Progenitor cell of endocrine pancreas (in vitro differentiated cells): ENCODE measurements around the gene BAZ1B. TPM values are rescaled to one million over a fixed set of nuclear protein-coding genes. Genes with fewer than 3 reads are reported as not detected.
A peak's percentile ranks its signal among the peaks of the same experiment; 100 is the strongest.
"Not testable (repeated sequence)": the region's sequence is repeated elsewhere in the genome, so short reads cannot be mapped to it uniquely, and the experiment has no call there.

Source experiments
- DNase-seq: peaks from one replicate; pipeline ENCODE4 v3.0.0; 2021; ENCODE audit warnings: low spot score; ENCODE audit not compliant: unreplicated experiment
- H3K27ac Mint-ChIP-seq: 2 replicates; pipeline ENCODE4 v1.8.0; 2021; ENCODE audit warnings: mild to moderate bottlenecking, moderate library complexity, mixed read lengths
- H3K27me3 Mint-ChIP-seq: 2 replicates; pipeline ENCODE4 v1.8.0; 2021; ENCODE audit warnings: mixed read lengths
- H3K36me3 Mint-ChIP-seq: 2 replicates; pipeline ENCODE4 v1.8.0; 2022; ENCODE audit warnings: mixed read lengths; ENCODE audit not compliant: insufficient read depth
- H3K4me1 Mint-ChIP-seq: 2 replicates; pipeline ENCODE4 v1.8.0; 2021; ENCODE audit warnings: low read depth, mixed read lengths
- H3K4me3 Mint-ChIP-seq: 2 replicates; pipeline ENCODE4 v1.8.0; 2021; ENCODE audit warnings: low read depth, mild to moderate bottlenecking, moderate library complexity, mixed read lengths
- H3K9me3 Mint-ChIP-seq: 2 replicates; pipeline ENCODE4 v1.8.0; 2021; ENCODE audit warnings: low read depth, mixed read lengths
- total RNA-seq: library from RNA; stranded (reverse); gene quantifications from 2 replicates; pipeline ENCODE4 v1.2.1, GENCODE V29; 2021
- TF ChIP-seq, protein P1 (sequence below): fragments of 200-600 bp; sonication (generic); IDR thresholded peaks from one replicate; pipeline ENCODE4 v1.5.0; 2021; ENCODE audit warnings: antibody characterized with exemption, mild to moderate bottlenecking; ENCODE audit not compliant: unreplicated experiment

Gene BAZ1B
- total RNA-seq, 1 donor from 2014 or later, result 92.1 TPM

GRCh38 chr7:73470208-73470607 is 51.9 kb downstream of the BAZ1B start:
- no peak overlapping the region for H3K27ac Mint-ChIP-seq

GRCh38 chr7:73467046-73467445 is 55.0 kb downstream of the BAZ1B start:
- not testable (repeated sequence) for H3K27ac Mint-ChIP-seq, H3K27me3 Mint-ChIP-seq, H3K4me1 Mint-ChIP-seq, H3K4me3 Mint-ChIP-seq, DNase-seq, H3K9me3 Mint-ChIP-seq
- peaks cover 37% of the 10 kb centered on the region for H3K36me3 Mint-ChIP-seq

More at GRCh38 chr7:73470208-73470607, 51.9 kb downstream of the BAZ1B start:
- Mint-ChIP-seq H3K36me3 (peaks cover 25% of the 10 kb centered on the region), H3K27me3 (no peaks in the 10 kb centered on the region), H3K9me3 (no peaks in the 10 kb centered on the region), H3K4me3 (no peak overlapping the region), H3K4me1 (no peaks in the 10 kb centered on the region)
- TF ChIP-seq, protein P1, sequence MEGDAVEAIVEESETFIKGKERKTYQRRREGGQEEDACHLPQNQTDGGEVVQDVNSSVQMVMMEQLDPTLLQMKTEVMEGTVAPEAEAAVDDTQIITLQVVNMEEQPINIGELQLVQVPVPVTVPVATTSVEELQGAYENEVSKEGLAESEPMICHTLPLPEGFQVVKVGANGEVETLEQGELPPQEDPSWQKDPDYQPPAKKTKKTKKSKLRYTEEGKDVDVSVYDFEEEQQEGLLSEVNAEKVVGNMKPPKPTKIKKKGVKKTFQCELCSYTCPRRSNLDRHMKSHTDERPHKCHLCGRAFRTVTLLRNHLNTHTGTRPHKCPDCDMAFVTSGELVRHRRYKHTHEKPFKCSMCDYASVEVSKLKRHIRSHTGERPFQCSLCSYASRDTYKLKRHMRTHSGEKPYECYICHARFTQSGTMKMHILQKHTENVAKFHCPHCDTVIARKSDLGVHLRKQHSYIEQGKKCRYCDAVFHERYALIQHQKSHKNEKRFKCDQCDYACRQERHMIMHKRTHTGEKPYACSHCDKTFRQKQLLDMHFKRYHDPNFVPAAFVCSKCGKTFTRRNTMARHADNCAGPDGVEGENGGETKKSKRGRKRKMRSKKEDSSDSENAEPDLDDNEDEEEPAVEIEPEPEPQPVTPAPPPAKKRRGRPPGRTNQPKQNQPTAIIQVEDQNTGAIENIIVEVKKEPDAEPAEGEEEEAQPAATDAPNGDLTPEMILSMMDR, result no peak
- no peak for DNase-seq

- DNase-seq, result no peak
- H3K4me3 Mint-ChIP-seq, result no peak overlapping the region
- no peaks in the 10 kb centered on the region for H3K9me3 Mint-ChIP-seq
- TF ChIP-seq, protein P1, result no peak
- no peaks in the 10 kb centered on the region for H3K4me1 Mint-ChIP-seq
- peaks cover 34% of the 10 kb centered on the region for H3K36me3 Mint-ChIP-seq
- H3K27me3 Mint-ChIP-seq, result no peaks in the 10 kb centered on the region
- H3K27ac Mint-ChIP-seq, result no peak overlapping the region
Observed at GRCh38 chr7:73466112-73466511, 56.0 kb downstream of the BAZ1B start.

- Mint-ChIP-seq H3K4me1 (no peaks in the 10 kb centered on the region), H3K36me3 (peaks cover 35% of the 10 kb centered on the region), H3K9me3 (no peaks in the 10 kb centered on the region), H3K27ac (no peak overlapping the region), H3K4me3 (no peak overlapping the region), H3K27me3 (no peaks in the 10 kb centered on the region)
- TF ChIP-seq, protein P1, result no peak
- no peak for DNase-seq
Observed at GRCh38 chr7:73463966-73464365, 58.1 kb downstream of the BAZ1B start.

GRCh38 chr7:73463260-73463659 is 58.8 kb downstream of the BAZ1B start:
- peaks cover 36% of the 10 kb centered on the region for H3K36me3 Mint-ChIP-seq
- no peak for DNase-seq
- peak overlapping the region; percentile 36 for H3K27ac Mint-ChIP-seq
- H3K27me3 Mint-ChIP-seq, result no peaks in the 10 kb centered on the region
- H3K4me3 Mint-ChIP-seq, result no peak overlapping the region
- TF ChIP-seq, protein P1, result no peak
- H3K4me1 Mint-ChIP-seq, result no peaks in the 10 kb centered on the region
- no peaks in the 10 kb centered on the region for H3K9me3 Mint-ChIP-seq

GRCh38 chr7:73461782-73462285 is 60.3 kb downstream of the BAZ1B start:
- Mint-ChIP-seq H3K4me3 (no peak overlapping the region), H3K36me3 (peaks cover 43% of the 10 kb centered on the region), H3K9me3 (no peaks in the 10 kb centered on the region), H3K4me1 (no peaks in the 10 kb centered on the region), H3K27me3 (no peaks in the 10 kb centered on the region), H3K27ac (no peak overlapping the region)
- TF ChIP-seq, protein P1, result no peak
- DNase-seq, result no peak
